Amniotic epithelial cell (primary cell): Measurements from ENCODE around the gene DIS3L.
"Not testable (repeated sequence)": the region's sequence is repeated elsewhere in the genome, so short reads cannot be mapped to it uniquely, and the experiment has no call there.

Experiments used
- DNase-seq: peaks from one replicate; pipeline ENCODE4 v3.0.0-alpha.2; 2010; ENCODE audit warnings: low read depth

Gene DIS3L

GRCh38 chr15:66312144-66312543 lies 18.8 kb downstream of the DIS3L start:
- DNase-seq: no peak

- DNase-seq: no peak
Measured at GRCh38 chr15:66323312-66323928, 30.1 kb downstream of the DIS3L start.

GRCh38 chr15:66326051-66326450 lies 32.7 kb downstream of the DIS3L start:
- DNase-seq: no peak

DNA sequence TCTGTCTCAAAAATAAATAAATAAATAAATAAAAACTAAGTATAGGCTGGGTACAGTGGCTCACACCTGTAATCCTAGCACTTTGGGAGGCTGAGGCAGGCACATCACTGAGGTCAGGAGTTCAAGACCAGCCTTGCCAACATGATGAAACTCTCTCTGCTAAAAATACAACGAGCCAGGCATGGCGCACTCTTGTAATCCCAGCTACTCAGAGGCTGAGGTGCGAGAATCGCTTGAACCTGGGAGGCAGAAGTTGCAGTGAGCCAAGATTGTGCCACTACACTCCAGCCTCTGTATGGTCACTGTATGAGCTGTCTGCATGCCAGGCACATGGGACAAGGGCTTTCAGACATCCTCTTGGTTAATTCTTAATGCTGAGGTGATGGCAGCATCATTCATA lies 34.4 kb downstream of the DIS3L start:
- DNase-seq: no peak

DNA sequence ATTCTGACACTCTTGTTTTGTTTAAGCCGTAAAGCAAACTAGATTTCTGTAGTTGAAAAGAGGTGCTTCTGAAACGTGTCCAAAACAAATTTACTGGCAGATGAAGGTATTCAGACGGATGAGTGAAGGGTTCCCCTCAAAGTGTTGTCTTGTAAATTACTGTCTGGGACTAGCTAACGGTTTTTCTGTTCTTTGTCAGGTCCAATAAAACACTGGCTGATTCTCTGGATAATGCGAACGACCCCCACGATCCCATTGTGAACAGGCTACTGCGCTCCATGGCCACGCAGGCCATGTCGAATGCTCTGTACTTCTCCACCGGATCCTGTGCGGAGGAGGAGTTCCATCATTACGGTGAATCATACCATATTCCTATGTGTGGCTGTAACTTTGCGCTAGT lies 35.4 kb downstream of the DIS3L start:
- no peak for DNase-seq

DNA sequence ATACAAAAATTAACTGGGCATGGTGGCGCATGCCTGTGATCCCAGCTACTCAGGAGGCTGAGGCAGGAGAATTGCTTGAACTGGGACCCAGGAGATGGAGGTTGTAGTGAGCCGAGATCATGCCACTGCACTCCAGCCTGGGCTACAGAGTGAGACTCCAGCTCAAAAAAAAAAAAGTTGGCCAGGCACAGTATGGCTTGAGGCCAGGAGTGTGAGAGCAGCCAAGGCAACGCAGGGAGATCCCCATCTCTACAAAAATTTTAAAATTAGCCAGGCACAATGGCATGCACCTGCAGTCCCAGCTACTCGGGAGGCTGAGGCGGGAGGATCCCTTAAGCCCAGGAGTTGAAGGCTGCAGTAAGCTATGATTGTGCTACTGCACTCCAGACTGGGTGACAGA lies 55.2 kb downstream of the DIS3L start:
- DNase-seq: not testable (repeated sequence)

GRCh38 chr15:66356077-66356358 lies 62.6 kb downstream of the DIS3L start:
- DNase-seq: no peak

GRCh38 chr15:66356359-66357236 lies 63.2 kb downstream of the DIS3L start, which contains the start of gene TIPIN:
Gene TIPIN (minus strand): TSS chr15:66356685. CDS start chr15:66352947, 3,738 bp downstream.
- DNase-seq: peak; percentile 93

DNA sequence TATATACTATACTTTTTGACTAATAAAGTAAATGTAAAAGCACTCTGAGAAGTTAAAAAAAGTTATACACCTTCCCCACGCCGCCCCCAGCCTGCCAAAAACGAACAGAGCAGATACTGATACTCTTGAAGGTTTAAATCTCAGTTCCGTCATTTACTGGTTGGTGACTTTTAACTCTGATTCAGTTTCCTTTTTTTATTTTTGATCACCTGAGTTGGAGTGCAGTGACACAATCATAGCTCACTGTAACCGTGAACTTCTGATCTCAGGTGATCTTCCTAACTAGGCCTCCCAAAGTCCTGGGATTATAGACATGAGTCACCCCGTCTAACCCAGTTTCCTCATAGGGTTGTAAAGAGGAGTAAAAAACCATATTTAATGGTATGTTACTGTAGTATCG lies 66.4 kb downstream of the DIS3L start:
- peak; percentile 40 for DNase-seq

GRCh38 chr15:66361745-66362460 lies 68.5 kb downstream of the DIS3L start:
- not testable (repeated sequence) for DNase-seq

DNA sequence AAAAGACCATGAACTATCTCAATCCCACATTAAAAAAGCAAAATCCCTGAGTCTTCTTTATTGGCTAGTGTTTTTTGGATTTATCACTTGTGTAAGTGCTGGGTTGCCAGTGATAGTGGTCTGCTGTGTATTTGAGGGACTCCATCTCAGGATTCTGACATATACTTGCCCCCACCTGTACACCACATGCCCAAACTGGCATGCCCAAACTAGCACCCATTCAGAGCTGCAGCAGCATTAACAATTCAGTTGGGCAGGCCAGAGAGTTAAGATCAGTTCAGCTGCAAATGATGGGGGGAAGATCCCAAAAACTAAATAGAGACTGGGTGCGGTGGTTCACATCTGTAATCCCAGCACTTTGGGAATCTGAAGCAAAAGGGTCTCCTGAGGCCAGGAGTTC lies 69.4 kb downstream of the DIS3L start:
- DNase-seq: no peak

- no peak for DNase-seq
Measured at GRCh38 chr15:66364944-66365528, 71.7 kb downstream of the DIS3L start.

- DNase-seq: peak; percentile 9
Measured at GRCh38 chr15:66369773-66370651, 76.6 kb downstream of the DIS3L start.

- no peak for DNase-seq
Measured at GRCh38 chr15:66374179-66374578, 80.8 kb downstream of the DIS3L start.

DNA sequence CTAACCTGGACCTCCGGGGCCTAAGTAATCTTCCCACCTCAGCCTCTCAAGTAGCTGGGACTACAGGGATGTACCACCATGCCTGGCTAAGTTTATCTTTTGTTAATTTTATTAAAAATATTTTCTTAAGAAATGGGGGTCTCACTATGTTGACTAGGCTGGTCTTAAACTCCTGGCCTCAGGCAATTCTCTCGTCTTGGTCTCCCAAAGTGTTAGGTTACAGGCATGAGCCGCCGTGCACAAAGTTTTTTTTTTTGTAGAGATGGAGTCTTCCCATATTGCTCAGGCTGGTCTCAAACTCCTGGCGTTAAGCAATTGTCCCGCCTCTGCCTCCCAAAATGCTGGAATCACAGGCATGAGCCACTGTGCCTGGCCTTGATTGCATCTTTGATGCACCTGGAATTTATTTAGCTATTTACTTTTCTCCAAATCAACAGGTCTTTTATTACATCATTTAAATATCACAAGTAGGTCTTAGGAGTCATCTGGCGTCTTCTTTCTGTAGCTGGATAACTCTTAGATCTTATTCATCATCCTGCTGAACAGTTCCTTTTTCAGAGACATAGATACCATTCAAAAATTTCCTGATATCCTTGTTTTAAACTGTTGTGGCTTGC lies 85.6 kb downstream of the DIS3L start:
- DNase-seq: no peak

DNA sequence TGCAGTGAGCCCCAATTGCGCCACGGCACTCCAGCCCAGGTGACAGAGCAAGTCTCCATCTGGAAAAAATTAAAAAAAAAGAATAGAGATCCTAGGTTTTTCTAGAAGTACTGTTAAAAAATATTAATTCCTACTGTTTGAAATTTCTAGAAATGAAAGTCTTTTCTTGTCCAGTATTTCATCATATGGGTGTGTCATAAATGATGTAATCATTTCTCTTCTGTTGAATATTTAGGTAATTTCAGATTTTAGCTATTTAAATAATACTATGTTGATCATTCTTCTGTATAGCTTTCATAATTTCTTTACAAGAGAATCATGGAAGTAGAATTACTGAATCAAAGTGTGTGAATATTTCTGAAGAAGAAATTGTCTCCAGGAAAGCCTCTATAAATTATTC lies 88.0 kb downstream of the DIS3L start:
- not testable (repeated sequence) for DNase-seq
